WTC11 (cell line): ENCODE results near the gene WDR54. TPM values are rescaled to one million over a fixed set of nuclear protein-coding genes. Genes with fewer than 3 reads are reported as not detected.

ENCODE experiments used
- ATAC-seq: fragments of 200-7000 bp; cut with Tn5 transposase; 2 replicates; pipeline ENCODE4 v1.10.0; 2021; ENCODE audit warnings: mild to moderate bottlenecking, moderate library complexity
- CTCF ChIA-PET: fragments of 300-600 bp; sonication (Branson Sonifier 250); formaldehyde crosslinking; loops from one replicate; lab custom pipeline; 2021; ENCODE audit warnings: antibody characterized with exemption; lab: Charles Lee
- POLR2A ChIA-PET: fragments of 350-600 bp; sonication (Branson Sonifier 250); formaldehyde crosslinking; loops from one replicate; lab custom pipeline; 2021; ENCODE audit warnings: antibody characterized with exemption; lab: Charles Lee
- DNase-seq: peaks from one replicate; pipeline ENCODE4 v3.0.0; 2021; ENCODE audit warnings: low spot score
- H3K27ac Mint-ChIP-seq: 2 replicates; pipeline ENCODE4 v1.8.0; 2021; ENCODE audit warnings: mixed read lengths
- H3K27me3 Mint-ChIP-seq: 2 replicates; pipeline ENCODE4 v1.8.0; 2021; ENCODE audit warnings: low read depth, mild to moderate bottlenecking, moderate library complexity, mixed read lengths
- H3K36me3 Mint-ChIP-seq: 2 replicates; pipeline ENCODE4 v1.8.0; 2021; ENCODE audit warnings: mixed read lengths
- H3K4me1 Mint-ChIP-seq: 2 replicates; pipeline ENCODE4 v1.8.0; 2022; ENCODE audit warnings: mixed read lengths
- H3K4me3 Mint-ChIP-seq: 2 replicates; pipeline ENCODE4 v1.8.0; 2021; ENCODE audit warnings: mild to moderate bottlenecking, moderate library complexity, mixed read lengths
- H3K9me3 Mint-ChIP-seq: 2 replicates; pipeline ENCODE4 v1.8.0; 2021; ENCODE audit warnings: mixed read lengths
- AR ChIP-seq: fragments of 250-450 bp; sonication (Bioruptor Pico); IDR thresholded peaks from 2 replicates; pipeline ENCODE4 v1.9.0; 2021; ENCODE audit warnings: mild to moderate bottlenecking
- E2F4 ChIP-seq: sonication (generic); formaldehyde crosslinking; IDR thresholded peaks from 2 replicates; pipeline ENCODE4 v1.8.1; 2022; ENCODE audit warnings: low read depth, mild to moderate bottlenecking, moderate library complexity, missing genetic modification reagents, borderline replicate concordance
- EMX1 ChIP-seq: fragments of 250-450 bp; sonication (Bioruptor Pico); IDR thresholded peaks from 2 replicates; pipeline ENCODE4 v1.8.0; 2021; ENCODE audit warnings: mild to moderate bottlenecking
- GABPB1 ChIP-seq: sonication (generic); formaldehyde crosslinking; IDR thresholded peaks from 2 replicates; pipeline ENCODE4 v1.8.1; 2023; ENCODE audit warnings: mild to moderate bottlenecking, missing genetic modification reagents
- JAZF1 ChIP-seq: fragments of 250-450 bp; sonication (Bioruptor Pico); IDR thresholded peaks from 2 replicates; pipeline ENCODE4 v1.9.0; 2021; ENCODE audit warnings: moderate library complexity, mild to moderate bottlenecking, inconsistent platforms
- MAX ChIP-seq: sonication (generic); formaldehyde crosslinking; IDR thresholded peaks from 2 replicates; pipeline ENCODE4 v1.8.0; 2022; ENCODE audit warnings: mild to moderate bottlenecking, missing genetic modification reagents
- MYBL2 ChIP-seq: sonication (generic); formaldehyde crosslinking; IDR thresholded peaks from 2 replicates; pipeline ENCODE4 v1.8.1; 2023; ENCODE audit warnings: mild to moderate bottlenecking, moderate library complexity, missing genetic modification reagents
- NFATC4 ChIP-seq: fragments of 250-450 bp; sonication (Bioruptor Pico); IDR thresholded peaks from 2 replicates; pipeline ENCODE4 v1.9.0; 2021; ENCODE audit warnings: mild to moderate bottlenecking
- NFE2L1 ChIP-seq: sonication (generic); formaldehyde crosslinking; IDR thresholded peaks from 2 replicates; pipeline ENCODE4 v1.8.1; 2023; ENCODE audit warnings: missing genetic modification reagents
- NR2C2 ChIP-seq: sonication (generic); formaldehyde crosslinking; IDR thresholded peaks from 2 replicates; pipeline ENCODE4 v1.8.0; 2022; ENCODE audit warnings: mild to moderate bottlenecking, missing genetic modification reagents
- RELA ChIP-seq: sonication (generic); formaldehyde crosslinking; IDR thresholded peaks from 2 replicates; pipeline ENCODE4 v1.8.1; 2022; ENCODE audit warnings: missing genetic modification reagents, mild to moderate bottlenecking, borderline replicate concordance
- SP1 ChIP-seq: sonication (generic); formaldehyde crosslinking; conservative IDR thresholded peaks from 2 replicates; pipeline ENCODE4 v1.8.1; 2022; ENCODE audit warnings: missing genetic modification reagents
- TP53 ChIP-seq: sonication (generic); formaldehyde crosslinking; IDR thresholded peaks from 2 replicates; pipeline ENCODE4 v1.8.1; 2023; ENCODE audit warnings: mild to moderate bottlenecking, missing genetic modification reagents
- USF1 ChIP-seq: sonication (generic); formaldehyde crosslinking; IDR thresholded peaks from 2 replicates; pipeline ENCODE4 v1.8.0; 2022; ENCODE audit warnings: mild to moderate bottlenecking, missing genetic modification reagents
- ZBTB21 ChIP-seq: sonication (generic); formaldehyde crosslinking; IDR thresholded peaks from 2 replicates; pipeline ENCODE4 v1.8.1; 2023; ENCODE audit warnings: mild to moderate bottlenecking, missing genetic modification reagents, borderline replicate concordance
- ZNF121 ChIP-seq: sonication (generic); formaldehyde crosslinking; IDR thresholded peaks from 2 replicates; pipeline ENCODE4 v1.8.0; 2023; ENCODE audit warnings: missing genetic modification reagents
- ZNF317 ChIP-seq: sonication (generic); formaldehyde crosslinking; IDR thresholded peaks from 2 replicates; pipeline ENCODE4 v1.8.1; 2023; ENCODE audit warnings: low read depth, mild to moderate bottlenecking, moderate library complexity, missing genetic modification reagents, borderline replicate concordance
- ZNF416 ChIP-seq: fragments of 250-450 bp; sonication (Bioruptor Pico); IDR thresholded peaks from 2 replicates; pipeline ENCODE4 v1.9.0; 2021; ENCODE audit warnings: mild to moderate bottlenecking, inconsistent platforms
- ZSCAN18 ChIP-seq: fragments of 250-450 bp; sonication (Bioruptor Pico); IDR thresholded peaks from 2 replicates; pipeline ENCODE4 v2.1.2; 2022; ENCODE audit warnings: mild to moderate bottlenecking, moderate library complexity
- total RNA-seq: library from RNA; stranded (reverse); gene quantifications from 3 replicates; pipeline ENCODE4 v1.2.3, GENCODE V29; 2021

Gene WDR54
- total RNA-seq, 1 experiment from 2014 or later: 55.2 TPM

GRCh38 chr2:74428675-74429074 is 7.1 kb downstream of the WDR54 start:
- ChIA-PET CTCF (no interaction called here), POLR2A (no interaction called here)
- no peak overlapping the region for H3K27ac Mint-ChIP-seq
- no peak overlapping the region for H3K4me3 Mint-ChIP-seq
- peaks cover 5% of the 10 kb centered on the region for H3K27me3 Mint-ChIP-seq
- TF ChIP-seq MAX (CRISPR knock-in tag) (no peak), RELA (CRISPR knock-in tag) (no peak), SP1 (CRISPR knock-in tag) (no peak), MYBL2 (CRISPR knock-in tag) (no peak), ZNF121 (no peak), E2F4 (CRISPR knock-in tag) (no peak)
- H3K9me3 Mint-ChIP-seq: no peaks in the 10 kb centered on the region
- no peak for ATAC-seq
- H3K4me1 Mint-ChIP-seq: no peaks in the 10 kb centered on the region
- peaks cover 64% of the 10 kb centered on the region for H3K36me3 Mint-ChIP-seq
- no peak for DNase-seq

GRCh38 chr2:74429487-74430451 is 8.2 kb downstream of the WDR54 start:
- Mint-ChIP-seq H3K36me3 (peaks cover 69% of the 10 kb centered on the region), H3K27ac (no peak overlapping the region), H3K4me1 (no peaks in the 10 kb centered on the region)
- ATAC-seq: no peak
- TF ChIP-seq GABPB1 (CRISPR knock-in tag) (0 out of 2 replicates have a peak, but pooled peaks have one; percentile 44), ZNF317 (CRISPR knock-in tag) (no peak), MYBL2 (CRISPR knock-in tag) (no peak), USF1 (CRISPR knock-in tag) (no peak)
- TF ChIP-seq, all 79 proteins: peak for 1
- Mint-ChIP-seq H3K9me3 (no peaks in the 10 kb centered on the region), H3K27me3 (no peaks in the 10 kb centered on the region), H3K4me3 (no peak overlapping the region)
- CTCF ChIA-PET: interaction anchor here (0.8 kb wide), 1 partner anchor 11 kb away, joined by 4 read pairs; no protein-coding TSS in a partner anchor
- no peak for DNase-seq
- POLR2A ChIA-PET: no interaction called here

- Mint-ChIP-seq H3K27ac (no peak overlapping the region), H3K4me3 (no peak overlapping the region), H3K27me3 (no peaks in the 10 kb centered on the region), H3K4me1 (no peaks in the 10 kb centered on the region), H3K9me3 (no peaks in the 10 kb centered on the region), H3K36me3 (peaks cover 69% of the 10 kb centered on the region)
- DNase-seq (no peak), ATAC-seq (no peak)
- CTCF ChIA-PET: no interaction called here
- POLR2A ChIA-PET: no interaction called here
- TF ChIP-seq E2F4 (CRISPR knock-in tag) (no peak), ZNF416 (CRISPR knock-in tag) (no peak), JAZF1 (no peak), TP53 (CRISPR knock-in tag) (no peak), NR2C2 (CRISPR knock-in tag) (no peak), NFE2L1 (CRISPR knock-in tag) (no peak), ZSCAN18 (CRISPR knock-in tag) (no peak), EMX1 (CRISPR knock-in tag) (no peak), ZBTB21 (CRISPR knock-in tag) (no peak), AR (CRISPR knock-in tag) (no peak), NFATC4 (CRISPR knock-in tag) (no peak), RELA (CRISPR knock-in tag) (no peak)
Measured at GRCh38 chr2:74430502-74430901, 9.0 kb downstream of the WDR54 start.
